ENCODE data around the gene SYCE3. TPM values are rescaled to one million over a fixed set of nuclear protein-coding genes. Genes with fewer than 3 reads are reported as not detected.

The SYCE3 gene
- total and polyA plus RNA-seq, 8 donors: 0.45 to 0.80 (median 0.63) TPM; not detected in 5

- Histone ChIP-seq H3K27me3 (no peaks in the 10 kb centered on the region), H3K27ac (no peak overlapping the region), H3K9me3 (no peaks in the 10 kb centered on the region), H3K36me3 (peaks cover 0 to 15% (median 0%) of the 10 kb centered on the region in 3 donors), H3K4me1 (peaks cover 0 to 10% (median 0%) of the 10 kb centered on the region in 3 donors), H3K4me3 (no peak overlapping the region)
- 82 to 86% methylated on average over 22 to 24 of the region's 24 CpGs for WGBS, 2 donors
- FAIRE-seq (no peak), DNase-seq (peak in 1 of 6 donors; percentile 80), ATAC-seq (no peak)
- TF ChIP-seq, protein P1, sequence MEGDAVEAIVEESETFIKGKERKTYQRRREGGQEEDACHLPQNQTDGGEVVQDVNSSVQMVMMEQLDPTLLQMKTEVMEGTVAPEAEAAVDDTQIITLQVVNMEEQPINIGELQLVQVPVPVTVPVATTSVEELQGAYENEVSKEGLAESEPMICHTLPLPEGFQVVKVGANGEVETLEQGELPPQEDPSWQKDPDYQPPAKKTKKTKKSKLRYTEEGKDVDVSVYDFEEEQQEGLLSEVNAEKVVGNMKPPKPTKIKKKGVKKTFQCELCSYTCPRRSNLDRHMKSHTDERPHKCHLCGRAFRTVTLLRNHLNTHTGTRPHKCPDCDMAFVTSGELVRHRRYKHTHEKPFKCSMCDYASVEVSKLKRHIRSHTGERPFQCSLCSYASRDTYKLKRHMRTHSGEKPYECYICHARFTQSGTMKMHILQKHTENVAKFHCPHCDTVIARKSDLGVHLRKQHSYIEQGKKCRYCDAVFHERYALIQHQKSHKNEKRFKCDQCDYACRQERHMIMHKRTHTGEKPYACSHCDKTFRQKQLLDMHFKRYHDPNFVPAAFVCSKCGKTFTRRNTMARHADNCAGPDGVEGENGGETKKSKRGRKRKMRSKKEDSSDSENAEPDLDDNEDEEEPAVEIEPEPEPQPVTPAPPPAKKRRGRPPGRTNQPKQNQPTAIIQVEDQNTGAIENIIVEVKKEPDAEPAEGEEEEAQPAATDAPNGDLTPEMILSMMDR (IDR thresholded peaks at IDR 0.05): no peak
- intact Hi-C loops (cut with DNase I): loop anchor here in 1 of 3 donors (10.0 kb wide), 1 partner anchor 258 kb away; the partner anchor contains the start of gene TUBGCP6
These were observed 59.9 kb downstream of the SYCE3 start for GRCh38 chr22:50502628-50503474.

GRCh38 chr22:50502096-50502495 is 60.6 kb downstream of the SYCE3 start:
- intact Hi-C loops (cut with DNase I): loop anchor here in 1 of 3 donors (10.0 kb wide), 1 partner anchor 257 kb away; the partner anchor contains the start of gene TUBGCP6
- DNase-seq (peak in 1 of 6 donors; percentile 55), FAIRE-seq (no peak), ATAC-seq (no peak)
- TF ChIP-seq, protein P1 (IDR thresholded peaks at IDR 0.05): no peak
- Histone ChIP-seq H3K27me3 (no peaks in the 10 kb centered on the region), H3K4me3 (no peak overlapping the region), H3K4me1 (peaks cover 0 to 10% (median 0%) of the 10 kb centered on the region in 3 donors), H3K27ac (no peak overlapping the region), H3K9me3 (no peaks in the 10 kb centered on the region), H3K36me3 (peaks cover 0 to 15% (median 0%) of the 10 kb centered on the region in 3 donors)
- 87 to 92% methylated on average over 6 of the region's 6 CpGs for WGBS, 2 donors

Other genes with a start within 250 kb of the SYCE3 start
- gene DENND6B, start 235.9 kb downstream of the SYCE3 start, total RNA-seq: 1 to 10 TPM; 4.3 to 9.5 (median 5.4) TPM
- 10 to 100 TPM; 20.9 to 25.3 TPM for gene DENND6B, start 235.9 kb downstream of the SYCE3 start, polyA plus RNA-seq
- 10 to 100 TPM; 21.1 to 28.7 (median 24.6) TPM for gene PPP6R2, start 219.6 kb downstream of the SYCE3 start, total RNA-seq
- 10 to 100 TPM; 60.1 to 70.4 TPM for gene PPP6R2, start 219.6 kb downstream of the SYCE3 start, polyA plus RNA-seq
- 10 to 100 TPM; 36.8 to 76.2 (median 56.1) TPM for gene SBF1, start 87.9 kb downstream of the SYCE3 start, total RNA-seq
- 10 to 100 TPM; 51.8 to 76.5 TPM for gene SBF1, start 87.9 kb downstream of the SYCE3 start, polyA plus RNA-seq
- gene ADM2, start 81.4 kb downstream of the SYCE3 start, total RNA-seq: 10 to 100 TPM in 1 of 6 donors, 1 to 10 TPM in 5; 4.1 to 44.3 (median 6.4) TPM
- 1 to 10 TPM; 2.1 to 4.8 TPM for gene ADM2, start 81.4 kb downstream of the SYCE3 start, polyA plus RNA-seq
- under 1 TPM in 3 of 6 donors, not detected in 3; 0.40 to 0.54 (median 0.50) TPM for gene MIOX, start 76.1 kb downstream of the SYCE3 start, total RNA-seq
- gene MIOX, start 76.1 kb downstream of the SYCE3 start, polyA plus RNA-seq: 1 to 10 TPM; 1.5 to 2.9 TPM
- gene LMF2, start 55.2 kb downstream of the SYCE3 start, total RNA-seq: 100 to 1,000 TPM in 4 of 6 donors, 10 to 100 TPM in 2; 50.3 to 162 (median 122) TPM
- 100 to 1,000 TPM; 142 to 175 TPM for gene LMF2, start 55.2 kb downstream of the SYCE3 start, polyA plus RNA-seq
- 10 to 100 TPM; 15.9 to 27.1 (median 23.0) TPM for gene NCAPH2, start 54.7 kb downstream of the SYCE3 start, total RNA-seq
- 10 to 100 TPM; 56.8 to 70.1 TPM for gene NCAPH2, start 54.7 kb downstream of the SYCE3 start, polyA plus RNA-seq
- 1 to 10 TPM in 5 of 6 donors, not detected in 1; 1.2 to 3.1 (median 1.6) TPM for gene SCO2, start 37.3 kb downstream of the SYCE3 start, total RNA-seq
- gene SCO2, start 37.3 kb downstream of the SYCE3 start, polyA plus RNA-seq: 1 to 10 TPM in 1 of 2 donors, under 1 TPM in 1; 0.65 to 3.8 TPM
- 10 to 100 TPM in 4 of 6 donors, 1 to 10 TPM in 2; 5.8 to 68.6 (median 12.4) TPM for gene TYMP, start 32.9 kb downstream of the SYCE3 start, total RNA-seq
- 10 to 100 TPM; 36.0 to 58.6 TPM for gene TYMP, start 32.9 kb downstream of the SYCE3 start, polyA plus RNA-seq
- gene KLHDC7B, start 17.0 kb downstream of the SYCE3 start, total RNA-seq: 1 to 10 TPM in 1 of 6 donors, under 1 TPM in 5; 0.03 to 2.1 (median 0.12) TPM
- under 1 TPM in 1 of 2 donors, not detected in 1; 0.15 TPM for gene KLHDC7B, start 17.0 kb downstream of the SYCE3 start, polyA plus RNA-seq
- 10 to 100 TPM in 3 of 6 donors, 1 to 10 TPM in 3; 7.2 to 26.8 (median 10.1) TPM for gene CPT1B, start 15.5 kb upstream of the SYCE3 start, total RNA-seq
- gene CPT1B, start 15.5 kb upstream of the SYCE3 start, polyA plus RNA-seq: 10 to 100 TPM; 59.7 to 87.0 TPM
- 10 to 100 TPM; 20.4 to 55.5 (median 28.3) TPM for gene CHKB, start 19.9 kb upstream of the SYCE3 start, total RNA-seq
- 100 to 1,000 TPM; 236 to 283 TPM for gene CHKB, start 19.9 kb upstream of the SYCE3 start, polyA plus RNA-seq
- 1 to 10 TPM; 1.4 to 3.0 (median 2.3) TPM for gene MAPK8IP2, start 37.9 kb upstream of the SYCE3 start, total RNA-seq
- 10 to 100 TPM in 1 of 2 donors, 1 to 10 TPM in 1; 3.3 to 10.0 TPM for gene MAPK8IP2, start 37.9 kb upstream of the SYCE3 start, polyA plus RNA-seq
- gene ARSA, start 65.2 kb upstream of the SYCE3 start, total RNA-seq: 10 to 100 TPM; 21.9 to 36.2 (median 27.2) TPM
- 100 to 1,000 TPM in 1 of 2 donors, 10 to 100 TPM in 1; 87.1 to 119 TPM for gene ARSA, start 65.2 kb upstream of the SYCE3 start, polyA plus RNA-seq
- gene SHANK3, start 109.9 kb upstream of the SYCE3 start, total RNA-seq: 1 to 10 TPM; 2.7 to 6.1 (median 3.7) TPM
- 10 to 100 TPM; 18.7 to 18.9 TPM for gene SHANK3, start 109.9 kb upstream of the SYCE3 start, polyA plus RNA-seq
- gene ACR, start 175.3 kb upstream of the SYCE3 start, total RNA-seq: under 1 TPM in 1 of 6 donors, not detected in 5; 0.40 TPM
- under 1 TPM; 0.34 to 0.92 TPM for gene ACR, start 175.3 kb upstream of the SYCE3 start, polyA plus RNA-seq
- 10 to 100 TPM in 5 of 6 donors, 1 to 10 TPM in 1; 7.9 to 24.8 (median 13.3) TPM for gene RABL2B, start 220.7 kb upstream of the SYCE3 start, total RNA-seq
- gene RABL2B, start 220.7 kb upstream of the SYCE3 start, polyA plus RNA-seq: 10 to 100 TPM; 20.2 to 22.1 TPM

Measured in pancreas (tissue), 10 donors.